ENCODE results near the gene MBOAT1. TPM values are rescaled to one million over a fixed set of nuclear protein-coding genes. Genes with fewer than 3 reads are reported as not detected.

MBOAT1 gene
- polyA plus RNA-seq, 3 donors from 2014 or later: 0.14 to 0.76 TPM; not detected in 1

DNA sequence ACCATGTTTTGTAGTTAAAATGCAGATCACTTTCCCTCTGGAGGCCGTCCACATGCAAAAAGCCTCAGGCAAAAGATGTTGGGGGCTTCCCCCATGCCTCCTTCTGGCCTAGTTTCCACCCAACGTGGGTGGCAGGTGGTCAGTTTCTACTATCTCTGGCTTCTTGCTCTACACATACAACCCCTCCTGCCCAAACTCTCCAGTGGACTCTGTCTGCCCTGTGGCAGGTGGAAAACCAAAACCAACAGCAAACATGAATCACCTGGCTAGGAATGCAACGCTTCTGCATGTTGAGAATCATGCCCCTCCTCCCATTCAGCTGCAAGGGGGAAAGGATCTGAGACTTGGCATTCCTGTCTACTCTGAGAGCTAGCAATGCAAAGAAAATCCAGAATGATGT is 94.8 kb downstream of the MBOAT1 start:
- Mint-ChIP-seq H3K27me3 (ENCODE audit: low read depth in 3 of 3) (peaks cover 0 to 2% (median 0%) of the 10 kb centered on the region in 3 donors), H3K36me3 (no peaks in the 10 kb centered on the region), H3K9me3 (no peaks in the 10 kb centered on the region), H3K4me3 (no peak overlapping the region), H3K4me1 (peaks cover 3 to 6% of the 10 kb centered on the region in 2 donors), H3K27ac (no peak overlapping the region)
- no peak for DNase-seq

DNA sequence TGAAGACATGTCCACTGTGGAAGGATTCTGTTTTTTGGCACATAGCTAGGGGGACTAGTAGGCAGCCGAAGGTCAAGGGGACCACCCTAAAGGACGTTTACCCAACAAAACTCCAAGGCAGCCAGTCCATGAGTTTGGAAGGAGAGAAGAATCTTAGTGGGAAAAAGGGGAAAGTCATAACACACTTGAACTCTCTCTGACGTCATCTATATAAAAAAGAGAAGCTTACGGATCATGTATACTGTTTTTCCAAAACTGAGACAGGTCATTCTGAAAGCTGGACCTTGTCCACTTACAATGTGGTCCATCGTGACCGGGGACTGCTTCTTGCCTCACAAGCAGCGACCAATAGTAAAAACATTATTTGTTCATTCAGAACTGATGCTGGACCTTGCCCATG is 95.5 kb downstream of the MBOAT1 start:
- H3K27me3 Mint-ChIP-seq (ENCODE audit: low read depth in 3 of 3): peaks cover 0 to 2% (median 0%) of the 10 kb centered on the region in 3 donors
- H3K36me3 Mint-ChIP-seq: no peaks in the 10 kb centered on the region
- no peak overlapping the region for H3K4me3 Mint-ChIP-seq
- DNase-seq: no peak
- no peaks in the 10 kb centered on the region for H3K9me3 Mint-ChIP-seq
- peaks cover 10 to 12% of the 10 kb centered on the region in 2 donors for H3K4me1 Mint-ChIP-seq
- no peak overlapping the region for H3K27ac Mint-ChIP-seq

DNA sequence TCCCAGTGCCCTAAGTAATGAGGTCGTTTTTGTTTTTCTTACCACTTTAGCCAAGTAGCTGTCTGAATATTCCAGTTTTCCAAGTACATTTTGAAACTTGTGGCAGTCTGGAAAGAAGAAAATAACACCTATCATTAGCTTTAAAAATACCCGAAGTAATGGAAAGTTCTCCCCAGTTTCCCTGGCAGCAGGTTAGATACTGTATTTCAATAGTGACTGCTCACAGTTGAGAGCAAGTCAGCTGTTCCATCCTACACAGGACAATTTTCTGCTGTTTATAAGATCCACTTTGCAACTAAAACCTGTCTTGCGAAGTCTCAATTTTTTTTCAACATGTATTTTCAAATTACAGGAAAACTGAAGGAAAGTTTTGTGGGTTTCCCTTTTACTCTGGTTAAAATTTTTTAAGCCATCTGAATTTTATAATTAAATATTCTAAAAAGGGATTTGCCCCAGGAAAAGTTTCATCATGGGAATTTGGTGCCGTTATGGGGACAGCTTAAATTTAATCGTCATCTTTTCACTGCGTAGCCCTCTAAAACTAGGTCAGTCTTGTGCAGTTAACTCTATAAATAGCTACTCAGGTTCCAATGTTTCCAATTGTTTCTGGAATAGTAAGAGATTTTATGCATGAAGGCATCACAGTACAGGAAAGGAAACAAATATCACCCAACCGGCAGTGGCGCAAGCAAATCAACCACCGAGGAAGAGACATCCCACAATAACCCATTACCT is 96.9 kb downstream of the MBOAT1 start:
- no peak overlapping the region for H3K4me3 Mint-ChIP-seq
- H3K9me3 Mint-ChIP-seq: no peaks in the 10 kb centered on the region
- H3K36me3 Mint-ChIP-seq: no peaks in the 10 kb centered on the region
- H3K27ac Mint-ChIP-seq: no peak overlapping the region
- peaks cover 0 to 2% (median 0%) of the 10 kb centered on the region in 3 donors for H3K27me3 Mint-ChIP-seq (ENCODE audit: low read depth in 3 of 3)
- no peak for DNase-seq
- H3K4me1 Mint-ChIP-seq: peaks cover 10 to 15% of the 10 kb centered on the region in 2 donors

DNA sequence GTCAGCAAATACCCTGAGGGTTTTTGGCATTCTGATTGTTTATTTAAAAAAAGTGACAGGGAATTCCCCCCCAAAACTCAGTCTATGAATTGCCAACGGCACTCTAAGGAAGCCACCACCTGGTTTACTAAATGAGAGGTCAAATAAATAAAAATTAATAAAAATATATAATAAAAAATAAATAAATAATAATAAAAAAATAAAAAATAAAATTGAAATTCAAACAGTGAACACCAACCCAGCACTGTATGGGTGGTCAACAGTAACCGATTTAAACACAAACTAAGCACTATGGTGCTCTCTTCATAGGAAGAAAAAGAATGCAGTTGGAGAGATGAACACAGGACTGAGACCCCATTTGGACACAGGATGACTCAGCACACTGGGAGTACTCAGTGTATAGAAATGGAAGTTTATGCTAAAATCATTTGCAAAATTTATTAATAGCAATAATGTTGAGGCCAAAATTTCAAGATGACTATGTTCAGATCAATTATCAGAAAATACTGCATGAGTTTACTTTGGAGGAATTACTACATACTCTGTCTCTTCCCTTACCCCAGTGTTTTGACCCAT is 98.5 kb downstream of the MBOAT1 start:
- H3K4me1 Mint-ChIP-seq: peaks cover 10 to 15% of the 10 kb centered on the region in 2 donors
- H3K27me3 Mint-ChIP-seq (ENCODE audit: low read depth in 3 of 3): no peaks in the 10 kb centered on the region
- no peak overlapping the region for H3K4me3 Mint-ChIP-seq
- H3K9me3 Mint-ChIP-seq: no peaks in the 10 kb centered on the region
- DNase-seq: no peak
- H3K27ac Mint-ChIP-seq: no peak overlapping the region
- H3K36me3 Mint-ChIP-seq: no peaks in the 10 kb centered on the region

DNA sequence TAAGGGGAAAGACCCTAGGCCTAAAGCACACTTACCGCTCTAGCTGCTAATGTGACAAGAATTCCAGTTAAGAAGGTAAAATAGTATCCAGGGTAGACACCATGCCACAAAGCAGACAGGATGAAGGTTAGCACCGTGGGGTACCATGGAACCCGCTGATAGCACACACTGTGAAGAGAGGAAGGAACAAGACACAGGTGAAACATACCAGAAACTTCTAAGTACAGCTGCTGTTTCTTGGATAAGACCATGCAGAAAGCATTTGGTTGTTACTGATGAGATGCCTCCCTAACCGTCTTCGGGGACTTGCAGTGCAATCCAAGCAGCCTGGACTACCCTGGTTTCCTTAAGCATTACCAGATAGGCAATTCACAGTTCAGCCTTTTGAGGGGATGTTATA is 99.4 kb downstream of the MBOAT1 start:
- Mint-ChIP-seq H3K27ac (no peak overlapping the region), H3K27me3 (ENCODE audit: low read depth in 3 of 3) (no peaks in the 10 kb centered on the region), H3K4me3 (no peak overlapping the region), H3K36me3 (no peaks in the 10 kb centered on the region), H3K4me1 (peaks cover 10 to 15% of the 10 kb centered on the region in 2 donors), H3K9me3 (no peaks in the 10 kb centered on the region)
- no peak for DNase-seq

DNA sequence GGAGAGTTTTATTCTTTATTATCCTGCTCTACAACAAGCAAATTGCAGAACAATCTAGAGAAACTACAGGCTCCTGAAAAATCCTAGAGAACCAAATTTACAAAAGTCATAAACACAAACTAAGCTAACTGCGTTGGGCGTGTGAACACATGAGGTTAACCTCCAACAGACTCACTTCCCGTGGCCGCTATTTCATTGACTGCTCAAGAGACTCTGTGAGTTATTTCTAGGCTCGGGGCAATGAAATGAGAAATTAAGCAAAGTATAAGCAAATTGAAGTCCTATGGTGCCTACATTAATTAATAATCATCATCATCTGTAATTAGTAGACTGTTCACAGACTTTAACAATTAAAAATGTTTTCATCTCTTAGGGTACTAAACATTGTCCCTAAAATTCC is 100.0 kb downstream of the MBOAT1 start:
- no peaks in the 10 kb centered on the region for H3K9me3 Mint-ChIP-seq
- no peaks in the 10 kb centered on the region for H3K27me3 Mint-ChIP-seq (ENCODE audit: low read depth in 3 of 3)
- peak overlapping the region in 1 of 5 donors; percentile 33 for H3K4me3 Mint-ChIP-seq
- H3K27ac Mint-ChIP-seq: no peak overlapping the region
- H3K4me1 Mint-ChIP-seq: peaks cover 10 to 15% of the 10 kb centered on the region in 2 donors
- DNase-seq: no peak
- no peaks in the 10 kb centered on the region for H3K36me3 Mint-ChIP-seq

DNA sequence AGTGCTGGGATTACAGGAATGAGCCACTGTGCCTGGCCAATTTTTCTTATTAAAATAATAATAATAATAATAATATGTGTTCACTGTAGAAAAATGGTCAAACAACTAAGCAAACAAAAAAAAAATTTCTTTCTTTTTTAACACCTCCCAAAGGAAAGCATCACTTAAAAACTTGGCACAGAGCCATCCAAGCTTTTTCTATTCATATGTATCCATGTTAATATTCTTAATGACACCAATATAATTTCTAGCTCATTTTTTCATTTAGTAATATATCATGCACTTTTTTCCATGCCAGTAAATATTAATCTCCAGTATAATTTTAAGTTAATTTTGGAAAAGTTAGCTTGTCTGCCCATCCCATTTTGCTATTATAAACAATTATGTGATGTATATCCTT is 101.8 kb downstream of the MBOAT1 start:
- H3K27ac Mint-ChIP-seq: no peak overlapping the region
- no peaks in the 10 kb centered on the region for H3K27me3 Mint-ChIP-seq (ENCODE audit: low read depth in 3 of 3)
- no peak overlapping the region for H3K4me3 Mint-ChIP-seq
- no peaks in the 10 kb centered on the region for H3K9me3 Mint-ChIP-seq
- H3K36me3 Mint-ChIP-seq: no peaks in the 10 kb centered on the region
- H3K4me1 Mint-ChIP-seq: peaks cover 10 to 15% of the 10 kb centered on the region in 2 donors
- no peak for DNase-seq

DNA sequence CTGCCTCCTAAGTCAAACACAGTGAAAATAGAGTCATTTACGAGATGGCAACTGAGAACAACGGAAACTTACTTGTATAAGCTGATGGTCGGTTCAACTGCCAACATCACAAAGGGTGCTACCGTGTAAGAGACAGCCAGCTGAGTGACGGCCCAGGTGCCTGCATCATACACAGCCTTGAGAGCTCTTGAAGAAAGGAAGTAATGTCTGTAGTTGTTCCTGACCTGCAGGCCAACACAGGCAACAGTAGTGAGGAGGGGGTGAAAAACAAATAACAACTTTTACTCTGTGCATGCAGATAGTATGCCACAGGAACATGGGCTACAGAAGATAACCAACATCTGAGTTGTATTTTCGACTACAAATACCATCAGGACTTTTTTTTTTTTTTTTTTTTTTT is 102.7 kb downstream of the MBOAT1 start:
- Mint-ChIP-seq H3K27me3 (ENCODE audit: low read depth in 3 of 3) (no peaks in the 10 kb centered on the region), H3K27ac (no peak overlapping the region), H3K4me3 (no peak overlapping the region), H3K9me3 (no peaks in the 10 kb centered on the region), H3K4me1 (peaks cover 10 to 15% of the 10 kb centered on the region in 2 donors), H3K36me3 (no peaks in the 10 kb centered on the region)
- no peak for DNase-seq

DNA sequence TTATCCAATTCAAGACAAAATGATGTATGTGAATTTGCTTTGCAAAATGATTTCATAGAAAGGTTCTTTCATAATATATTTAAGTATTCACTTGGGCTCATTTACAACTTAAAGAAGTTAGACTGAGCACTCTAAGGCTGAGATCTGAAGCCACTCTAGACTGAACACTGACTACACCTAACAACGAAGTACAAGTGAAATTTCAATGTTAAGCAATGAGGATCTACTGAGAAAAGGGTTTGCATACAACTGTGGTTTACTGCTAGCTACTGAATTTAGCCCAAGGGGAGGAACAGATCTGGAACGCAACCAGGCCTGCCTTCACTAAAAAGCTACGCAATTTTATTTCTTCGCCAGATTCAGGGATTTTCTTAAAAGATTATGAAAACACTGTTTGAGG is 106.4 kb downstream of the MBOAT1 start:
- no peak overlapping the region for H3K4me3 Mint-ChIP-seq
- no peaks in the 10 kb centered on the region for H3K4me1 Mint-ChIP-seq
- H3K27ac Mint-ChIP-seq: no peak overlapping the region
- no peaks in the 10 kb centered on the region for H3K9me3 Mint-ChIP-seq
- H3K36me3 Mint-ChIP-seq: no peaks in the 10 kb centered on the region
- no peak for DNase-seq
- H3K27me3 Mint-ChIP-seq (ENCODE audit: low read depth in 3 of 3): no peaks in the 10 kb centered on the region

DNA sequence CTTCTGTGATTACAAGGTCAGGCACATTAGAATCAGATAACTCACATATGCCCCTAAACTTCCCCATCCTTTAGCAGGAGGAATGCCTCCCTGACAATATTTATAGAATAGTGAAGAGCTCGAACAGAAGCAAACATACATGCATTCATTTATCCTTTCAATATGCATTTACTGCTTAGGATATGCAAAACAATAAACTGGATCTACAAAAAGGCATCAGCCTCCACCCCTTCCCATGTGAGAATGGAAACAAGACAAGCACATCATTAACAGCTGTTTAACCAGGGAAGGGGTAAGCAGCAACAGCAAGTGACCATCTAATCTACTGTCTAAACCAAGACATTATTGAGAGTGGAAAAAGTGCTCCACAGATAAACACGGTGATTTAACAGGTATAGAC is 107.6 kb downstream of the MBOAT1 start:
- Mint-ChIP-seq H3K27me3 (ENCODE audit: low read depth in 3 of 3) (no peaks in the 10 kb centered on the region), H3K4me3 (no peak overlapping the region), H3K36me3 (no peaks in the 10 kb centered on the region), H3K27ac (no peak overlapping the region), H3K9me3 (no peaks in the 10 kb centered on the region), H3K4me1 (no peaks in the 10 kb centered on the region)
- no peak for DNase-seq

DNA sequence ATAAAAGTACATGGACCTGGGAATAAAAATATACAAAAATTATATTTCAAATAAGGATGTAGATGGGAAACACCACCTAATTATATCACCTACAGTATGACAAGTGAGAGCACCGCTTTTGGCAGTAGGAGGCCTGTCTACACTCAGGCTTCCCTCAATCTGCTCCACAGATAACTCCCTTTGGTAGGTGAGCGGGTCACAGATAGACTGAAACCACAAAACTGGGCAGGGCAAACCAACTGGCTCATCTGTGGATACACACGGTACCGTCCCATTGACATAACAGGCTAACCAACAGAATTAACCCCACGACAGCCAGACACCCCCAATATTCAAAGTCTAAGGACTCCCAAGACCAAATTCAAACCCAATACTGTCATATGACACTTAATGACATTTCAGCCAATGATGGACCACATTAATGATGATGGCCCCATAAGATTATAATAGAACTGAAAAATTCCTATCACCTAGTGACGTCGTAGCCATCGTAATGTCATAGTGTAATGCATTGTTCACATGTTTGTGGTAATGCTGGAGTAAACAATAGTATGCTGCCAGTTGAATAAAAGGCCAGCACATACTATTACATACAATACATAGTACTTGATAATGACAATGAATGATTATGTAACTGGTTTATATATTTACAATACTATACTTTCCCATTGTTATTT is 109.7 kb downstream of the MBOAT1 start:
- Mint-ChIP-seq H3K36me3 (no peaks in the 10 kb centered on the region), H3K9me3 (no peaks in the 10 kb centered on the region), H3K27me3 (ENCODE audit: low read depth in 3 of 3) (no peaks in the 10 kb centered on the region), H3K27ac (no peak overlapping the region), H3K4me1 (no peaks in the 10 kb centered on the region), H3K4me3 (no peak overlapping the region)
- DNase-seq: no peak

DNA sequence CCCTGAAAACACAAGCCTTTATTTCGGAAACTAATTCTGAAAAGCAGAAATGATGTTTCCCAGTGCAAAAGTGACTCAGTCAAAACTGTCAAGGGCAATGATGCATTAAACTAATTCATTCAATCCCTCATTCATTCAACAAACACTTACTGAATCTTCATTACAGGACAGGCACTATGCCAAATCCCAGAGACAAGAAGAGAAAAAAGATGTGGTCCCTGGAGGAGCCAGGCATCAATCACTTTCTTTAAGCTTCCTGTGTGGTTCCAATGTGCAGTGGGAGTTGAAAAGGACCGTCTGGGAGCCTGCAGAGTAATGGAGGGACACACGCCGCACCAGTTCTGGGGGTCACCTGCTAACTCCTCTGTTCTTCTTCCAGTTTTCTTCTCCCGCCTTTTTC is 113.1 kb downstream of the MBOAT1 start:
- Mint-ChIP-seq H3K27me3 (ENCODE audit: low read depth in 3 of 3) (no peaks in the 10 kb centered on the region), H3K27ac (no peak overlapping the region), H3K9me3 (no peaks in the 10 kb centered on the region), H3K4me1 (no peaks in the 10 kb centered on the region), H3K4me3 (no peak overlapping the region), H3K36me3 (no peaks in the 10 kb centered on the region)
- no peak for DNase-seq

DNA sequence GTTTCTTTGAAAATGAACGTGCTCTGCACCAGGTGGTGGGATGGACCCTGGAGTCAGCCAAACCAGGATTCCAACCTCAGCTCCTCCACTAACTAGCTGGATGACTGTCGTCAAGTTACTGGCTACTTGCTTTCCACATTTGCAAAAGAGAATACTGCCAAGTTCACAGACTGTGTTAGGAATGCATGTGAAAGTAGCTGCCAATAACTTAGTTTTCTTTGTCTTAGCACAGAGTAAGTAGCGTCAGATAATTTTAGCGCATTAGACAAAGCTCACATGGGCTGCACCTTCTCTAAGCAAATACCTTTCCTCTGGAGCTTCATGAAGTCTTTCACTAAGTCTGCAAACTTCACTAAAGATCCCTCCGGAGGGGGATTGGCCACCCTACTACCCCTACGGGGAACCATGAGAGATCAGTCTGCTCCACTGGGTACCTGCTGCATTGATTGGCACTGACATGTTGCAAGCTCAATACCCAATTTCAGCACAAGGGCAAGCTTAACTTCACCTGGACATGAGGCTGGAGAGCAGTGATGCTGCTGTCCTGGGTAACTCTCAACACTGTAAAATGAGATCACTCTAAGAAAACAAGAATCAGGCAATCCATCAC is 113.9 kb downstream of the MBOAT1 start:
- no peak overlapping the region for H3K27ac Mint-ChIP-seq
- H3K4me3 Mint-ChIP-seq: no peak overlapping the region
- H3K27me3 Mint-ChIP-seq (ENCODE audit: low read depth in 3 of 3): no peaks in the 10 kb centered on the region
- H3K4me1 Mint-ChIP-seq: no peaks in the 10 kb centered on the region
- no peak for DNase-seq
- H3K9me3 Mint-ChIP-seq: no peaks in the 10 kb centered on the region
- no peaks in the 10 kb centered on the region for H3K36me3 Mint-ChIP-seq

DNA sequence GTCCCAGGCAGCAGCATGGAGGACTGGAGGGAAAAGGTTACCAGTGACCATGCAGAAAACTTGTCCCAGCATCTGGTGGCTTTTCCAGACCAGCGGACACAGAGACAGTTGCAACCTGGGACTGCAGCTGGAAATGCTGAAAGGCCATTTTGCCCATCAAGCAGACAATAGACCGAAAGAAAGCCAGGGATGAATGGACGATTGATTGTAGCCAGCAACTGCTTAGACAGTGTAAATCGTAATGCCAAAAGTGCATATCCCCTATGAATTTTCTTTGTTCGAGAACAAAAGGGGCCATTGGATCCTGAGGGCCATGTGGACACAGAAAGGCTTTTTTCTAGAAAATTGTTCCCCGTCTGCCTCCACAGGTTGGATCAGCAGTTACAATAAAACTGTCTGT is 115.7 kb downstream of the MBOAT1 start:
- Mint-ChIP-seq H3K27me3 (ENCODE audit: low read depth in 3 of 3) (no peaks in the 10 kb centered on the region), H3K36me3 (no peaks in the 10 kb centered on the region), H3K4me3 (no peak overlapping the region), H3K9me3 (no peaks in the 10 kb centered on the region), H3K27ac (no peak overlapping the region), H3K4me1 (no peaks in the 10 kb centered on the region)
- DNase-seq: no peak
